ENCODE measurements around the gene DEFB124.
"Not testable (repeated sequence)": the region's sequence is repeated elsewhere in the genome, so short reads cannot be mapped to it uniquely, and the experiment has no call there.

DEFB124 gene

DNA sequence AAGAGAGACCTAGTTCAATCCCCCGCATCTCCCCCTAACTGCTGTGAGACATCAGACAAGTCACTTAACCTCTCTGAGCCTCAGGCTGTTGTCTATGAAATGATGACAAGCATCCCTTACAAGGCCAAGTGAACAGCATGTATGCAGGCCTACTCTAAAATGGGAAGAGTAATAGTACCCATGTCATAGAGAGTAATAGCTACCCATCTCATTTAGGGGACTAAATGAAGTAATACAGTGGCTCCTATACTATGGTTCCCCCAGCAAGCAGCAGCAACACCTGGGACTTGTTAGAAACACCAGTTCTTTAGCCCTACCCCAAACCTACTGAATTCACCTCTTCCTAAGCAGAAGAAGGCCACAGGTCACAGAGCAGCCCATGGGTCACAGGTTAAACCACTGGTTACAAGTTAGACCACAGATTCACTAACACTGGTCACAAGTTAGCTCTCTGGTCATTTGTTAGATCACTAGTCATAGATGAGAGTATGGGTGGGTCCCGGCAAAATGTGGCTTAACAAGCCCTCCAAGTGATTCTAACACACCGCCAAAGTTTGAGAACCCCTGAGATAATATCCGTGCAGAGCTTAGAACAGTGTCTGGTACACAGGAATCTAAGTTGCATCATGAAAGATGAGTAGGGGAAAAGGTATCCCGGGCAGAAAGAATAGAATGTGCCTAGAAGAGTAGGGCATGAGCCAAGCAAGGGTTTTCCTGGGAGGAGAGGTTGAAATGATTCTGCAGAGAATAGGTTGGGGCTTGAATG, 1.4 kb downstream of the DEFB124 start:
- ATAC-seq (ENCODE audit: low read depth) = peak; percentile 56
- peak; percentile 34 for DNase-seq (ENCODE audit: low spot score)
- peaks cover 14% of the 10 kb centered on the region for H3K27me3 ChIP-seq (ENCODE audit: insufficient read depth, poor library complexity, severe bottlenecking)
- no peaks in the 10 kb centered on the region for H3K9me3 ChIP-seq (ENCODE audit: severe bottlenecking)
- peaks cover 2% of the 10 kb centered on the region for H3K4me1 ChIP-seq (ENCODE audit: insufficient read depth, poor library complexity, severe bottlenecking)
- no peak for TF ChIP-seq CTCF (IDR thresholded peaks at IDR 0.05; ENCODE audit: poor library complexity, severe bottlenecking)
- H3K36me3 ChIP-seq (ENCODE audit: low read depth) = no peaks in the 10 kb centered on the region
- H3K27ac ChIP-seq (ENCODE audit: poor library complexity, severe bottlenecking) = no peak overlapping the region
- H3K4me3 ChIP-seq (ENCODE audit: severe bottlenecking) = no peak overlapping the region

- H3K4me3 ChIP-seq (ENCODE audit: severe bottlenecking) = no peak overlapping the region
- peaks cover 2% of the 10 kb centered on the region for H3K4me1 ChIP-seq (ENCODE audit: insufficient read depth, poor library complexity, severe bottlenecking)
- no peaks in the 10 kb centered on the region for H3K36me3 ChIP-seq (ENCODE audit: low read depth)
- DNase-seq (ENCODE audit: low spot score) (peak; percentile 75), ATAC-seq (ENCODE audit: low read depth) (no peak)
- no peak for TF ChIP-seq CTCF (IDR thresholded peaks at IDR 0.05; ENCODE audit: poor library complexity, severe bottlenecking)
- H3K27ac ChIP-seq (ENCODE audit: poor library complexity, severe bottlenecking) = no peak overlapping the region
- no peaks in the 10 kb centered on the region for H3K9me3 ChIP-seq (ENCODE audit: severe bottlenecking)
- H3K27me3 ChIP-seq (ENCODE audit: insufficient read depth, poor library complexity, severe bottlenecking) = peaks cover 14% of the 10 kb centered on the region
Observed at GRCh38 chr20:31472395-31473330, 2.3 kb downstream of the DEFB124 start.

GRCh38 chr20:31470946-31471345, 4.0 kb downstream of the DEFB124 start:
- peak; percentile 60 for DNase-seq (ENCODE audit: low spot score)
- H3K27me3 ChIP-seq (ENCODE audit: insufficient read depth, poor library complexity, severe bottlenecking); H3K27ac ChIP-seq (ENCODE audit: poor library complexity, severe bottlenecking); H3K4me3 ChIP-seq (ENCODE audit: severe bottlenecking); H3K36me3 ChIP-seq (ENCODE audit: low read depth); H3K9me3 ChIP-seq (ENCODE audit: severe bottlenecking); ATAC-seq (ENCODE audit: low read depth); H3K4me1 ChIP-seq (ENCODE audit: insufficient read depth, poor library complexity, severe bottlenecking): not testable (repeated sequence)

DNA sequence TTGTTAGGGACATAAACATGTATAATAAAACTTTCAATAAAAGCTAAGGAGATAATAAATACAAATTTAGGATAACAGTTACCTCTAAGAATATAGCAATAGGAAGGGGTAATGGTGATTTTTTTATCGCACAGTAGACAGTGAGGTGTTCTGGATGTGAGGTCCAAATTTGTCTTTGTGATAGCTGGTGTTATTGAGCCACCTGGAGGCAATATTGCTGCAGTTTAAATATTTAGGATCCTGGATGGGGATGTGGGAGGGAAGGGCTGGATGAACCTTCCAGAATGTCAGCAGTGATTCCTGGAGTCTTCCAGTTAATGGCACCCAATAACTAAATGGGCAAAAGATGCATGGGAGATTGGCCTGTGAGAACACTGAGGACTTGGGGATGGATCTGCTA, 20.6 kb downstream of the DEFB124 start:
- DNase-seq (ENCODE audit: low spot score) = no peak

More for the DNA sequence above, 20.6 kb downstream of the DEFB124 start:
- ATAC-seq (ENCODE audit: low read depth) = peak; percentile 42; the same call in 2 of the 3 replicates
- Histone ChIP-seq H3K36me3 (ENCODE audit: low read depth) (no peaks in the 10 kb centered on the region), H3K27ac (ENCODE audit: poor library complexity, severe bottlenecking) (no peak overlapping the region), H3K4me3 (ENCODE audit: severe bottlenecking) (no peak overlapping the region), H3K27me3 (ENCODE audit: insufficient read depth, poor library complexity, severe bottlenecking) (peaks cover 12% of the 10 kb centered on the region), H3K9me3 (ENCODE audit: severe bottlenecking) (no peaks in the 10 kb centered on the region), H3K4me1 (ENCODE audit: insufficient read depth, poor library complexity, severe bottlenecking) (no peaks in the 10 kb centered on the region)
- peak; percentile 32 for TF ChIP-seq CTCF (IDR thresholded peaks at IDR 0.05; ENCODE audit: poor library complexity, severe bottlenecking)

All from RWPE2 (cell line).